Choroid plexus epithelial cell (primary cell): ENCODE measurements around the gene UBALD2.

ENCODE experiments used
- DNase-seq: peaks from one replicate; pipeline ENCODE4 v3.0.0-alpha.2; 2010; ENCODE audit warnings: low read depth
- H3K4me3 ChIP-seq: 2 replicates; pipeline ENCODE4 v1.5.1; 2011; ENCODE audit warnings: low read depth, mild to moderate bottlenecking, control low read depth, low read length, moderate library complexity
- TF ChIP-seq, protein P1 (sequence below): conservative IDR thresholded peaks from 2 replicates; pipeline ENCODE4 v1.5.1; 2011; ENCODE audit warnings: low read depth, mild to moderate bottlenecking, control low read depth, inconsistent platforms, low read length, moderate library complexity

UBALD2 gene

DNA sequence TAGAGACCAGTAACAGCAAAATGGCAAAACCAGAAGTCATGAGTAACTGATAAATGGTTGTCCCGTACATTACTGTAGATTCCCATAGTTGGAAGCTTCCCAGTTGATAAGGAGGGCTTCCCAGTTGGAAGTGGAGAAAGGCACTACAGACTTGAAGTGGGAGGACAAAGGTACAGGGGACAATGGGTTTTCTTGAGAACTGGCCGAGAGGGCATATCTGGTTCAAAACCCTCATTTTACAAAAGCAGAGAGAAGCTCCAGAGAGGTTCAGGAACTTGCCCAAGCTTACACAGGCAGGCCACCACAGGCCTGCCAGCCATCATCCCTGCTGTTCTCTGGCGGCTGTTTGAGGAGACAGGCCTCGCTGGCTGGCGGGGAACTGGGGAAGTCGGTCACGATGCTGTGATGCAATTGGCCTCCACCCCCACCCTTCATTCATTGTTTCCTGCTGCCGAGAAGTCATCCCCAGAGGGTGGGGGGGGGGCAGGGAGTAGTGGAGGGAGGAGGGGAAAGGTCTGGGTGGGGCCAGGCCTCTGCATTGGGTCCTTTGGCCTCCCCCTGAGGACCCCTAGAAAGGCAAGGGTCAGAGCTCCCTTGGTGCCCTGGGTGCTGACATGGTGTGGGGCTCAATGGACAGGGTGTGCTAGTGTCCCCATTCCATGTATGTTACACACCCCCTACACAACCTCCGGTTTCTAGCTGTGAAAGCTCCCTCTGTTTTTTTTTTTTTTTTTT is 3.0 kb downstream of the UBALD2 start:
- H3K4me3 ChIP-seq, result no peak overlapping the region
- TF ChIP-seq, protein P1, sequence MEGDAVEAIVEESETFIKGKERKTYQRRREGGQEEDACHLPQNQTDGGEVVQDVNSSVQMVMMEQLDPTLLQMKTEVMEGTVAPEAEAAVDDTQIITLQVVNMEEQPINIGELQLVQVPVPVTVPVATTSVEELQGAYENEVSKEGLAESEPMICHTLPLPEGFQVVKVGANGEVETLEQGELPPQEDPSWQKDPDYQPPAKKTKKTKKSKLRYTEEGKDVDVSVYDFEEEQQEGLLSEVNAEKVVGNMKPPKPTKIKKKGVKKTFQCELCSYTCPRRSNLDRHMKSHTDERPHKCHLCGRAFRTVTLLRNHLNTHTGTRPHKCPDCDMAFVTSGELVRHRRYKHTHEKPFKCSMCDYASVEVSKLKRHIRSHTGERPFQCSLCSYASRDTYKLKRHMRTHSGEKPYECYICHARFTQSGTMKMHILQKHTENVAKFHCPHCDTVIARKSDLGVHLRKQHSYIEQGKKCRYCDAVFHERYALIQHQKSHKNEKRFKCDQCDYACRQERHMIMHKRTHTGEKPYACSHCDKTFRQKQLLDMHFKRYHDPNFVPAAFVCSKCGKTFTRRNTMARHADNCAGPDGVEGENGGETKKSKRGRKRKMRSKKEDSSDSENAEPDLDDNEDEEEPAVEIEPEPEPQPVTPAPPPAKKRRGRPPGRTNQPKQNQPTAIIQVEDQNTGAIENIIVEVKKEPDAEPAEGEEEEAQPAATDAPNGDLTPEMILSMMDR, result no peak
- DNase-seq, result peak; percentile 88

DNA sequence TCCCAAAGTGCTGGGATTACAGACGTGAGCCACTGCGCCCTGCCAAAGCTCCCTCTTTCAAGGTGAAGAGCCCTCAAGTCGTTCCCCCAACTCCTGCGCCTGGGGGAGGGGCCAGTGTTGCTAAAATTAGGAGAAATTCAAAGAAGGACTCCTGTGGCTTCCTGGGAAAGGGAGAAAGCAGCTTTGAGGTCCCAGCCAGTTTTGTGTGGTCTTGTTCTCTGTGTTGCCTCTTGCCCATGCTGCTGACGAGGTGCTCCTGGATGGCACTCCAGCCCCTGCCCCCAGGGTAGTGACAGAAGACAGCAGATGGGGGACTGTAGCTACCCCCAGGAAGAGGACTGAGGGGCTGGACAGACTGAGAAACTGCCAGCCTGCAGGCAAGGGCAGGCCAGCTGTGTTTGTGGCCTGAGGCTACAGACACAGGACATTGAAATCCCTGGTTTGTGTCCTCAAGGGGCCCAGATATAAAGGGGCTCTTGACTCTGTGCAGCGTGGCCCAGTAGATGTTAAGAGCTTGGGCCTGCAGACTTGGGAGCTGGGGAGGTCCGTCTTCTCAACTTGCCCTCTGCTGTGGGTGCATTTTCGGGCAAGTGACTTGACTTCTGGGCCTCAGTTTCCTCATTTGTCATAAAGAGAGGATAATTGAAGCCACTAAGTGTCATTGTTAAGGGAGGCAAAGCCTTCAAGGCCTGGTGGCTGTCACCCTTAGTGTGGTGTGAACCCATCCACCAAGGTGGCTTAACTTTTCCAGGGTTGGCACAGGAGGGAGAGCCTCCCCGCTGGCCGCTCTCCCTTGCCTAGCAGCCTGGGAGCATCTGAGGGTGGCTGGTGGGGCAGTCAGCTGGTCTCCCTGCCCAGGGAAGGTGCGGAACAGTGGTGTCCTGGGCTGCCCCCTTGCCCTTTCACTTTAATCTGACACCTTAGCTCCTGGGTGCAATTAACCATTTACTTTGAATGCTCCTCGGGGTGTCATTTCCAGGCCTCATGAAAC is 4.1 kb downstream of the UBALD2 start:
- H3K4me3 ChIP-seq, result no peak overlapping the region
- TF ChIP-seq, protein P1, result no peak
- DNase-seq, result no peak

DNA sequence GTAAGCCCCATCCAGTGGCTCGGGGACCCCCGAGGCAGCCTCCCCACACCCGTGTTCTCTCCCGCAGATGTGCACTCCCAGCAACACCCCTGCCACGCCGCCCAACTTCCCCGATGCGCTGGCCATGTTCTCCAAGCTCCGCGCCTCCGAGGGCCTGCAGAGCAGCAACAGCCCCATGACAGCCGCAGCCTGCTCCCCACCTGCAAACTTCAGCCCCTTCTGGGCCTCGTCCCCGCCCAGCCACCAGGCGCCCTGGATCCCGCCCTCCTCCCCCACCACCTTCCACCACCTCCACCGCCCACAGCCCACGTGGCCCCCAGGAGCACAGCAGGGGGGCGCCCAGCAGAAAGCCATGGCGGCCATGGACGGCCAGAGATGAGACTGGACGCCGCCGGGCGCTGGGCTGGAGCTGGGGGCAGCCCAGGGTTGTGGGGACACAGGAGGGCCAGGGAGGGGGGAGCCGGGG is 5.0 kb downstream of the UBALD2 start:
- DNase-seq, result no peak
- TF ChIP-seq, protein P1, result no peak
- H3K4me3 ChIP-seq, result no peak overlapping the region

DNA sequence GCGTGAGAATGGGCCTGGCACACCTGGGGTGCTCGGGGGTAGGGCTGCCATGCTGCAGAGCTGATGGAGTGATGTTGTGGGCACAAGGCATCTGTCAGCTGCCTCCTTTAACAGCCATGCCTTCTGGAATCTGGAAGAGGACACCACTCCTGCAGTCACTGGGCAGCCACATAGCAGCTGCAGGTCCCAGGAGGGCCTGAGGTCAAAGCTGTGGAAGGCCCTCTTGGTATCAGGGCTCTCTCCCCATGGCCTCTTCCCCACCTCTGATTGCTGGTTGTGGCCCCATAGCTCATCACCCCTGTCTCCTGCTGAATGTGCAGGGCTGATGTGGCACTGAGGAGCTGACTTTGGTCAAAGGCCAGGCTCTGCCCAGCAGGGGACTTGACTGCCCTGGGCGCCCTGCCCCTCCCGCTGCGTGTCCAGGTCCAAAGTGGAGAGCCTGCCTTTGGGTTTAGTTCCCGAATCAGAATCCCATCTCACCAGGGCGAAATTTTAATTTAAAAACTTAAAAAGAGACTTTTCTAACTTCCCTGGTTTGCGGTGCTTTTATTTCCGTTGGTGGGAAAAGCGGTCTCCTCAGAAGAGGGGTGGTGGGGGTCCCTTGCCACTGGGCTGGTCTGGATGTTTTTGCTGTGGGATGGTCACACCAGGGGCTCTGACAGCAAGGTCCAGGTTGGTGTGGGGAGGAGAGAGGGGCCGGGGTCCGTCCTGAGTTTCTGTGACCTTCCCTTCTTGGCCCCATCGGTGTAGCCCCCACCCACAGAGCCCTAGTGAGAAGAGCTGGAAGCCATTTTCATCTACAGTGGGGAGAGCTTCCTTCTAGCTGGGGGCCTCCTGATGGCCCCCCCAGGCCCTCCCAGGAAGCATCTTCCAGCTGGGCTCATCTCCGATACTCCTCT is 5.9 kb downstream of the UBALD2 start:
- TF ChIP-seq, protein P1, result no peak
- no peak overlapping the region for H3K4me3 ChIP-seq
- no peak for DNase-seq

DNA sequence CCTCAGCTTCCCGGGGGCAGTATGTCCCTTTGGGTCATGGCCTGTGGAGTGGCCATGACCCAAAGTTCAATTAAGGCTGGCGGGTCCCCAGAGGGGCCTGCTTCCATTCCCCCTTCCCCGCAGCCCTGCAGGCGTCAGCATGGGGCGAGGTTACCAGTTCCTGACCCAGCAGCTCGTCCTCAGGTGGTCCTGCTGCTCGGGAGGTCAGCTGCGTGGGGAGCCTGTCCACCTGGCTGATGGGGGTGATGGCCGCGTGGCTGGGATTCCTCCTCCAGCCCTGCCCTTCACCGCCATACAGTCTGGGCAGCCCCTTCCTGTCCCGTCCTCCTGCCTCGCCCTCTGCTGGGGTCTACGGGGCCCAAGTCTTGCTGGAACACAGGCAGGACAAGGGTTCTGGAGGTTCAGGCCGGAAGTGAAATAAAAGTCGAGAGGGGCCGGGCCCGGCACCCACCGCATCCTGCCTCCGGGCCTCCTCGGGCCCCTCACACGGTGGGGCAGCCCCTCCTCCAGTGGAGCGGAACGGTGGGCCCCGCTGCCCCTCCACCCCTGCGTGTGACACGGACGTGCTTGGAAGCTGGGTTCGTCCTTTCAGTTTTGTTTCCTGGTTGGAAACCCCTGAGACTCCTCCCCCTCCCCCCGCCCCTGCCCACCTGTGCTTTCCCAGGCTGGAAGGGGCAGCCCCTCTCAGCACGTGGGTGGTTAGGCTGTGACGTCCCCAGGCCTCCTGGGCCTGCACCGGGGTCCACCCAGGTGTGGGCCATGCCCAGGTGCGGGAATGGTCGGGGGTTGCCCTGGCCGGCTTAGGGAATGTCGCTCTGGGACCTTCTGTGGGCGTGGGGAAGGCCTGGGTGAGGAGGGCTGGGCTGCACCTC is 6.8 kb downstream of the UBALD2 start:
- TF ChIP-seq, protein P1, result peak; percentile 18
- peak overlapping the region; percentile 44 for H3K4me3 ChIP-seq
- no peak for DNase-seq
